ENCODE results near the gene ZBTB25. TPM values are rescaled to one million over a fixed set of nuclear protein-coding genes. Genes with fewer than 3 reads are reported as not detected.

Gene ZBTB25
- total RNA-seq, 1 donor from 2014 or later, result 4.7 TPM

DNA sequence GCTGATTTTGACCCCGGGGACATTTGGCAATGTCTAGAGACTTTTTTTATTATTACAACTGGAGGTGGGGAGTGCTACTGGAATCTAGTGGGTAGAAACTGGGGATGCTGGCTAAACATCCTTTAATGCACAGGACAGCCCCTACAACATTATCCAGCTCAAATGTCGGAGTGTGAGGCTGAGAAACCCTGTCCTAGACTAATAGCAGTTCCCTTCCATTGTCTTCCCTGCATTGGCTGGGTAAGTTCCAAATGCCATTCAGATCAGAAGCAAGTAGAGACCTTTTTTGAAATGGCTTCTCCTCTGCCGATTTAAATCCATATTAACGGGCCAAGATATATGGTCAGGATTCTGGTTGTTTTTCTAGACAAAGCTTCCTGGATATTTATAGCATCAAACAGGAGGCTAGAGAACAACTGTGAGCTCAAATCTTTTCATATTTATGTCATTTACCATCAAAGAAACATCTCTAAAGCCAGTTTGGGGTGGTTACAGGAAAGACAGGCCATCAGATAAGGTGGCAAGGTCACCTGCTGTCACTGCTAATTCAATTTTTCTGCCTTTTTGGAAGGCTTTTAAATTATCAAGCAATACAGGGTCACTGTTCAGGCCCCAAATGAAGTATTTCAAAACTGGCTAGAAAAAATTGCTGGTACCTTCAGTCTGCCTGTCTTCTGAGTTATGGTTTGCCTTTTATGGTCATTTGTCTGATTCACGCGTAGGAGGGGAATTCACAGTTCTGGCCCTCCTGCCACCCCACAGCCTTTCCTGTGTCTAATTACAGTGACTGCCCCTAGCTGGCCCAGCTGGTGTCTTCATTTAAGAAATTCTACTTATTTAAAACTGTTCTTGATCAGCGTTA lies 58.4 kb downstream of the ZBTB25 start:
- no peak for FAIRE-seq
- Histone ChIP-seq H3K36me3 (ENCODE audit: control insufficient read depth, insufficient read depth, low read length) (peaks cover 8% of the 10 kb centered on the region), H3K27me3 (ENCODE audit: control insufficient read depth, insufficient read depth, low read length) (no peaks in the 10 kb centered on the region), H3K4me3 (ENCODE audit: low read depth, low read length) (no peak overlapping the region)
- TF ChIP-seq, protein P1, sequence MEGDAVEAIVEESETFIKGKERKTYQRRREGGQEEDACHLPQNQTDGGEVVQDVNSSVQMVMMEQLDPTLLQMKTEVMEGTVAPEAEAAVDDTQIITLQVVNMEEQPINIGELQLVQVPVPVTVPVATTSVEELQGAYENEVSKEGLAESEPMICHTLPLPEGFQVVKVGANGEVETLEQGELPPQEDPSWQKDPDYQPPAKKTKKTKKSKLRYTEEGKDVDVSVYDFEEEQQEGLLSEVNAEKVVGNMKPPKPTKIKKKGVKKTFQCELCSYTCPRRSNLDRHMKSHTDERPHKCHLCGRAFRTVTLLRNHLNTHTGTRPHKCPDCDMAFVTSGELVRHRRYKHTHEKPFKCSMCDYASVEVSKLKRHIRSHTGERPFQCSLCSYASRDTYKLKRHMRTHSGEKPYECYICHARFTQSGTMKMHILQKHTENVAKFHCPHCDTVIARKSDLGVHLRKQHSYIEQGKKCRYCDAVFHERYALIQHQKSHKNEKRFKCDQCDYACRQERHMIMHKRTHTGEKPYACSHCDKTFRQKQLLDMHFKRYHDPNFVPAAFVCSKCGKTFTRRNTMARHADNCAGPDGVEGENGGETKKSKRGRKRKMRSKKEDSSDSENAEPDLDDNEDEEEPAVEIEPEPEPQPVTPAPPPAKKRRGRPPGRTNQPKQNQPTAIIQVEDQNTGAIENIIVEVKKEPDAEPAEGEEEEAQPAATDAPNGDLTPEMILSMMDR (IDR thresholded peaks at IDR 0.05; ENCODE audit: insufficient read depth, low read length, severe bottlenecking), result no peak
- DNase-seq (ENCODE audit: low read depth), result peak; percentile 36

DNA sequence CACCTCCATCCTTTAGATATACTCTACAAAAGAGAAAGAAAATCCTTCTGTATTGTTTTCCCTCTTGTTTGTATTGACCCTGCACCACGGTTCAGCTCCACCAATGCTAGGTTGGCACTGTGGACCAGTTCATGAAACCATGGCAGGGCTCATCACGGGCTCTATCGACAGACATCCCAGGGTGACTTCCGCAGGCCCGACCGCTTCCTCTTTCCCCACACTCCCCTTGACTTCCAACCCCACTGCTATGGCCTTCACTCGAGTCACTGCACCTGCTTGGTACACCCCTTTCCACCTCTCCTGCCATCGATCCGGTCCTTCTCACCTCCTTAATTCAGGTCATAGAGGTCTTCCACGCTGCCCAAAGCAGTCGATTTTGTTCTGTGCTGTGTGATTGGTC lies 59.5 kb downstream of the ZBTB25 start:
- TF ChIP-seq, protein P1 (IDR thresholded peaks at IDR 0.05; ENCODE audit: insufficient read depth, low read length, severe bottlenecking), result no peak
- no peak for FAIRE-seq
- peaks cover 8% of the 10 kb centered on the region for H3K36me3 ChIP-seq (ENCODE audit: control insufficient read depth, insufficient read depth, low read length)

DNA sequence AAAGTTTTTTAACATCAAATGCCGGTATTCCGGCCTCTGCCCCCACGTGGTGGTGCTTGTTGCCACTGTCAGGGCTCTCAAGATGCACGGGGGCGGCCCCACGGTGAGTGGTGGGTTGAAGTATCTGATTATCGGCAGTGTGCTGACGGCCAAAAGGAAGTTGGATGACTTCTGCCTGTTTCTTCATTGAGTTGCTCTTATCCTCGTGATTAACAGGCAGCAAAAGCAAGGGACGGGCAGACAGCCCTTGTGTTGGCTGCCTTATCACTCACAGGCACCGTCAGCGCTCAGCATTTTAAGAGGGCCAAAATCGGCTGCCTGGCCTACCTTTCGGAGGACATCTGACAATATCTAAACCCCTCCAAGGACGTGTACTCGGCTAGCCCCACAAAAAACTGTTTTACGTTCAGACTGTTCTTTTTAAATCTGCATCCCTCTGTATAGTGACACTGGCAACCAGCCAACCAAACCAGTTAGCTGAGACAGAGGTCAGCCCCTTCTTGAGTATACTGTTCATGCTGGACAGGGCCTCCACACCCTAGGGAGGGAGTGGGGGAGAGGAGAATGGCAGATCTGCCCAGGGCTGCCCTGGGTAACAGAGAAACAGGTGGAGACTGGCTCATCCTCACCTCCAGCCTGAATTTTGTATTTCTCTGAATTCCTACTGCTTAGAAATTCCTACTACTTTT lies 61.2 kb downstream of the ZBTB25 start:
- Histone ChIP-seq H3K4me3 (ENCODE audit: low read depth, low read length) (no peak overlapping the region), H3K36me3 (ENCODE audit: control insufficient read depth, insufficient read depth, low read length) (peaks cover 11% of the 10 kb centered on the region), H3K27me3 (ENCODE audit: control insufficient read depth, insufficient read depth, low read length) (no peaks in the 10 kb centered on the region)
- TF ChIP-seq, protein P1 (IDR thresholded peaks at IDR 0.05; ENCODE audit: insufficient read depth, low read length, severe bottlenecking), result no peak
- FAIRE-seq (no peak), DNase-seq (ENCODE audit: low read depth) (no peak)

More for the DNA sequence above, 59.5 kb downstream of the ZBTB25 start:
- DNase-seq (ENCODE audit: low read depth), result no peak
- no peak overlapping the region for H3K4me3 ChIP-seq (ENCODE audit: low read depth, low read length)
- H3K27me3 ChIP-seq (ENCODE audit: control insufficient read depth, insufficient read depth, low read length), result no peaks in the 10 kb centered on the region

DNA sequence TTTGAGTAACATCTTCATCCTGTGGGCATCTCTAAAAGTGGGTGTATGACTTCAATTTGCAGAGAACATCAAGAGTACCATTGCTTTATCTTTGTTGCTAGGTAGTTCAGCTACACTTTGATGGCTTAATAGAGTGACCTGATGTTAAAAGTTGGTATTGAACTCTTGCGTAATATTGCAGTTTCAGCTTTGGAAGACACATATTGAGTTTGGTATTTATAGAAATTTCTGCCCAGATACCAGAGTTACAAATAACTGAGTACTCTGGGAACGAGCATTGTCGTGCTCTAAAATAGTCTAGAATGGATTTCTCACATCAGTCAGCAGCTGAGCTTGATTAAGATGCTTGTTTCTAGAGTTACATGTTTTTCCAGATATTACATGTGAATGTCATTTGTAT lies 63.1 kb downstream of the ZBTB25 start:
- no peak for FAIRE-seq
- DNase-seq (ENCODE audit: low read depth), result no peak
- TF ChIP-seq, protein P1 (IDR thresholded peaks at IDR 0.05; ENCODE audit: insufficient read depth, low read length, severe bottlenecking), result no peak
- H3K36me3 ChIP-seq (ENCODE audit: control insufficient read depth, insufficient read depth, low read length), result peaks cover 11% of the 10 kb centered on the region
- no peak overlapping the region for H3K4me3 ChIP-seq (ENCODE audit: low read depth, low read length)
- no peaks in the 10 kb centered on the region for H3K27me3 ChIP-seq (ENCODE audit: control insufficient read depth, insufficient read depth, low read length)

GRCh38 chr14:64439141-64439540 lies 64.5 kb downstream of the ZBTB25 start:
- H3K36me3 ChIP-seq (ENCODE audit: control insufficient read depth, insufficient read depth, low read length), result peaks cover 11% of the 10 kb centered on the region

More at GRCh38 chr14:64439141-64439540, 64.5 kb downstream of the ZBTB25 start:
- no peaks in the 10 kb centered on the region for H3K27me3 ChIP-seq (ENCODE audit: control insufficient read depth, insufficient read depth, low read length)
- TF ChIP-seq, protein P1 (IDR thresholded peaks at IDR 0.05; ENCODE audit: insufficient read depth, low read length, severe bottlenecking), result no peak
- no peak overlapping the region for H3K4me3 ChIP-seq (ENCODE audit: low read depth, low read length)
- FAIRE-seq (no peak), DNase-seq (ENCODE audit: low read depth) (no peak)
